PFSK-1 (cell line): Measurements from ENCODE around the gene ANKHD1.

Source experiments
- FOXP2 ChIP-seq: optimal IDR thresholded peaks from 2 replicates; pipeline ENCODE3; 2011; ENCODE audit warnings: borderline replicate concordance, control low read depth, inconsistent platforms; ENCODE audit not compliant: insufficient read depth; ENCODE audit errors: extremely low read length, extremely low read depth
- POLR2AphosphoS5 ChIP-seq: IDR thresholded peaks from 2 replicates; pipeline ENCODE4 v1.6.1; 2012; ENCODE audit warnings: low read depth, mild to moderate bottlenecking, control low read depth, low read length, moderate library complexity
- SIN3A ChIP-seq: IDR thresholded peaks from 2 replicates; pipeline ENCODE4 v1.6.1; 2012; ENCODE audit warnings: mild to moderate bottlenecking, low read length, moderate library complexity, borderline replicate concordance; ENCODE audit not compliant: insufficient read depth
- TAF1 ChIP-seq: IDR thresholded peaks from 2 replicates; pipeline ENCODE4 v1.6.1; 2012; ENCODE audit warnings: low read length, control low read depth, borderline replicate concordance; ENCODE audit not compliant: insufficient read depth
- TF ChIP-seq, protein P1 (sequence below), 2 experiments: IDR thresholded peaks; 2 replicates each; pipeline versions ENCODE4 v1.6.1 to v1.8.0; 2011 to 2012; ENCODE audit warnings: low read depth in 2 of 2, low read length in 2 of 2, control low read depth in 1 of 2, inconsistent platforms in 1 of 2, mild to moderate bottlenecking in 1 of 2, moderate library complexity in 1 of 2; ENCODE audit not compliant: insufficient read depth in 1 of 2

ANKHD1 gene

DNA sequence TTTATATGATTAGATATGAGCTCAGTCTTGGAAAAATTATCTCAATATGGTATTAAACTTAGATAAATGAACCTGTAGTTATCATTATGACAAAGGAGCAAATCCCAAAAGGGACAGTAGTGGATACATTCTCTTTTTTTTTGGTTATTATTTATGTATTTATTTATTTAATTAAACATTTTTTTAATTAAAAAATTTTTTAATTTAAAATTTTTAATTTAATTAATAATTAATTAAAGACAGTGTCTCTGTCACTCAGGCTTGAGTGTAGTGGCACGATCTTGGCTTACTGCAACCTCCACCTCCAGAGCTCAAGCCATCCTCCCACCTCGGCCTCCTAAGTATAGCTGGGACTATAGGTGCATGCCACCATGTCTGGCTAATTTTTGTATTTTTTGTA lies 15.6 kb downstream of the ANKHD1 start:
- TF ChIP-seq, protein P1, sequence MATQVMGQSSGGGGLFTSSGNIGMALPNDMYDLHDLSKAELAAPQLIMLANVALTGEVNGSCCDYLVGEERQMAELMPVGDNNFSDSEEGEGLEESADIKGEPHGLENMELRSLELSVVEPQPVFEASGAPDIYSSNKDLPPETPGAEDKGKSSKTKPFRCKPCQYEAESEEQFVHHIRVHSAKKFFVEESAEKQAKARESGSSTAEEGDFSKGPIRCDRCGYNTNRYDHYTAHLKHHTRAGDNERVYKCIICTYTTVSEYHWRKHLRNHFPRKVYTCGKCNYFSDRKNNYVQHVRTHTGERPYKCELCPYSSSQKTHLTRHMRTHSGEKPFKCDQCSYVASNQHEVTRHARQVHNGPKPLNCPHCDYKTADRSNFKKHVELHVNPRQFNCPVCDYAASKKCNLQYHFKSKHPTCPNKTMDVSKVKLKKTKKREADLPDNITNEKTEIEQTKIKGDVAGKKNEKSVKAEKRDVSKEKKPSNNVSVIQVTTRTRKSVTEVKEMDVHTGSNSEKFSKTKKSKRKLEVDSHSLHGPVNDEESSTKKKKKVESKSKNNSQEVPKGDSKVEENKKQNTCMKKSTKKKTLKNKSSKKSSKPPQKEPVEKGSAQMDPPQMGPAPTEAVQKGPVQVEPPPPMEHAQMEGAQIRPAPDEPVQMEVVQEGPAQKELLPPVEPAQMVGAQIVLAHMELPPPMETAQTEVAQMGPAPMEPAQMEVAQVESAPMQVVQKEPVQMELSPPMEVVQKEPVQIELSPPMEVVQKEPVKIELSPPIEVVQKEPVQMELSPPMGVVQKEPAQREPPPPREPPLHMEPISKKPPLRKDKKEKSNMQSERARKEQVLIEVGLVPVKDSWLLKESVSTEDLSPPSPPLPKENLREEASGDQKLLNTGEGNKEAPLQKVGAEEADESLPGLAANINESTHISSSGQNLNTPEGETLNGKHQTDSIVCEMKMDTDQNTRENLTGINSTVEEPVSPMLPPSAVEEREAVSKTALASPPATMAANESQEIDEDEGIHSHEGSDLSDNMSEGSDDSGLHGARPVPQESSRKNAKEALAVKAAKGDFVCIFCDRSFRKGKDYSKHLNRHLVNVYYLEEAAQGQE (IDR thresholded peaks at IDR 0.05; ENCODE audit: insufficient read depth in 1 of 2, low read depth in 2 of 2, low read length in 2 of 2) = no peak
- no peak for TF ChIP-seq TAF1
- no peak for TF ChIP-seq SIN3A
- TF ChIP-seq FOXP2 = no peak
- no peak for TF ChIP-seq POLR2AphosphoS5

DNA sequence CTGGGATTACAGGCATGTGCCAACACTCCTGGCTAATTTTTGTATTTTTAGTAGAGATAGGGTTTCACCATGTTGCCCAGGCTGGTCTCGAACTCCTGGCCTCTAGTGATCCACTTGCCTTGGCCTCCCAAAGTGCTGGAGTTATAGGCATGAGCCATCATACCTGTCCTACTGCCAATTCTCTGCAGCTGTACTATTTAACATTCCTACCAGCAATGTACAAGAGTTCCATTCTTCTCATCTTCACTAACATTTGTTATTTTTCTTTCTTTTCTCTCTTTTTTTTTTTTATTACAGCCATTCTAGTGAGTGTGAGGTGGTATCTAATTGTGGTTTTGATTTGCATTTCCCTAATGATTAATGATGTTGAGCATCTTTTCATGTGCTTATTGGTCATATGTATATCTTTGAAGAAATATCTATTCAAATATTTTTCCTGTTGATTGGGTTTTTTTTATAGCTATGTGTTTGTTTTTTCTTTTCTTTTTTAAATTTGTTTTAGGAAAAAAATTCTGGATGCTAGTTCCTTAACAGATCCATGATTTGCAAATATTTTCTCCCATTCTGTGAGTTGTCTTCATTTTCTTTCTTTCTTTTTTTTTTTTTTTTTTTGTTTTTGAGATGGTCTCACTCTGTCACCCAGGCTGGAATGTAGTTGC lies 17.4 kb downstream of the ANKHD1 start:
- no peak for TF ChIP-seq SIN3A
- TF ChIP-seq FOXP2 = no peak
- TF ChIP-seq TAF1 = no peak
- TF ChIP-seq POLR2AphosphoS5 = no peak
- TF ChIP-seq, protein P1 (IDR thresholded peaks at IDR 0.05; ENCODE audit: insufficient read depth in 1 of 2, low read depth in 2 of 2, low read length in 2 of 2) = no peak

DNA sequence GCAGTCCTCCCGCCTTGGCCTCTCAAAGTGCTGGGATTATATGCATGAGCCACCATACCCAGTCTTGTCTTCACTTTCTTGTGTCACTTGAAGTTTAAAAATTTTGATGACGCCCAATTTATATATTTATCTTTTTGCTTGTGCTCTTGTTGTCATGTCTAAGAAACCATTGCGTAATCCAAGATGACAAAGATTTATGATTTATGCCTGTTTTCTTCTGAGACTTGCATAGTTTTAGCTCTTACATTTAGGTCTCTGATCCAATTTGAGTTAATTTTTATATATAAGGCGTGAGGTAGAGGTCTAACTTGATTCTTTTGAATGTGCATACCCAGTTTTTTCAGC lies 18.6 kb downstream of the ANKHD1 start:
- no peak for TF ChIP-seq POLR2AphosphoS5
- TF ChIP-seq, protein P1 (IDR thresholded peaks at IDR 0.05; ENCODE audit: insufficient read depth in 1 of 2, low read depth in 2 of 2, low read length in 2 of 2) = no peak
- TF ChIP-seq FOXP2 = no peak
- TF ChIP-seq SIN3A = no peak
- no peak for TF ChIP-seq TAF1

DNA sequence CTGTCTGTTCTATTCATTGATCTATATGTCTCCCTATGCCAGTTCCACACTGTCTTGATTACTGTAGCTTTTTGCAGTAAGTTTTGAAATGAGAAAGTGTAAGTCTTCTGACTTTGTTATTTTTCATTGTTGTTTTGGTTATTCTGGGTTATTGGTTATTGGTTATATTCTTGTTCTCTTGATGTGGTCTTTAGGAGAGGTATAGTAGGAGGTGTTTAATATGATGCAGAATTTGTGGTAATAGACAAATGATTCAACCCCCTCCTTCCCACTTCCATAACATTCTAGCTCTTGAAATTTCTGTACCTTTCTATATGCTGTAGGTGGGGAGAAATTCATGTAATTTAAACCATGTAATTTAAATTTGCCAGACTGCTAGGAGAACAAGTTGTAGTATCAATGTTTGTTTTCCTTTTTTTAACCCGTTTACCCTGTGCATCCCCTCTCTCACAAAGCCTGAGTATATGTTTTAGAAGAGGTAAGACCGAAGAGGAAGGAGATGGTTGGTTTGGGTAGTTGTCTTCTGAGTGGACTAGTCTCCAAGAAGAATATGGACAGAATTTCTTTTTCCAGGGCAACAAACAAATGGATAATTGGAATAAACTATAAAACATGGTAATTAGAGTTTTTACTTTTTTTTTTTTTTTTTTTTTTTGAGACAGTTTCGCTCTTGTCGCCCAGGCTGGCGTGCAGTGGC lies 19.2 kb downstream of the ANKHD1 start:
- TF ChIP-seq, protein P1 (IDR thresholded peaks at IDR 0.05; ENCODE audit: insufficient read depth in 1 of 2, low read depth in 2 of 2, low read length in 2 of 2) = no peak
